DMS53 (cell line): ENCODE results near the gene LRRC49.
"Not testable (repeated sequence)": the region's sequence is repeated elsewhere in the genome, so short reads cannot be mapped to it uniquely, and the experiment has no call there.

Experiments
- DNase-seq: peaks from one replicate; lab custom pipeline; 2025; lab: John Stamatoyannopoulos, UW

LRRC49 gene

DNA sequence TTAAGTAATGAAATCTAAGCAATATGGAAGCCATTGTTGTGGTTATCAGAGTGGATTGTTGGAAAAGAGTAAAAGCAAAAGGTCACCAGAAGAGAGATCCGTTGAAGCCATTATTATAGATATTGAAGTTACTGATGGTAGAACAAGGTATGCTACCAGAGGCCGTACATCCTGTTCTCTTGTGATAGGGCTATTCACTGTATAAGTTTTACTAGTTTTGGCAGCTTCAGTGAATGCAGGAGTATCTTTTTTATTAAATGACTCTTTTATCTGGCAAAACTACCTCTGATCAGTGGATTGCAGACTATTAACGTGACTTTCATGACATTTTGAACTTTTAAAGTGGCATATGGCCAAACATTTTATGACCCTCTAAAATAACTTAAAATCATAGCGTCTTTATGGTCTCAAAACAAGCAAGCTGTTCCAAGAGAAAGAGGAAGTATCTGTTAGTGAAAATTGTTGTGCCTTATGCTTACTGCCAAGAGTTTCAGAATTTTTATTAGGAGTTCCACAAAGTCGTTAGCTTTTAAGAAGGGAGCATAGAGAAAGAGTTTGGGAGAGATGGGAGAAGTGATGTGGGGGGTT, 102.9 kb downstream of the LRRC49 start:
- DNase-seq = no peak

DNA sequence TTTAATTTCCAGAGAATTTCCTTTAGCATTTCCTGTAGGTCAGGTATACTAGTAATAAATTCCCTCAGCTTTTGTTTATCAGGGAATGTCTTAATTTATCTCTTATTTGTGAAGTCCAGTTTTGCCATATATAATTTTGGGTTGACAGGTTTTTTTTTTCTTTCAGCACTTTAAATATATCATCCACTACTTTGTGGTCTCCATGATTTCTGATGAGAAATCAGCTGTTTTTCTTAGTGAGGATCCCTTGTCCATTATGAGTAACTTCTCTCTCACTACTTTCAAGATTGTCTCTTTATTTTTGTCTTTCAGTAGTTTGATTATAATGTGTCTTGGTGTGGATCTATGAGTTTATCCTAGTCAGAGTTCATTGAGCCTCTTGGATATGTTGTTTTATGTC, 105.7 kb downstream of the LRRC49 start:
- DNase-seq = no peak

DNA sequence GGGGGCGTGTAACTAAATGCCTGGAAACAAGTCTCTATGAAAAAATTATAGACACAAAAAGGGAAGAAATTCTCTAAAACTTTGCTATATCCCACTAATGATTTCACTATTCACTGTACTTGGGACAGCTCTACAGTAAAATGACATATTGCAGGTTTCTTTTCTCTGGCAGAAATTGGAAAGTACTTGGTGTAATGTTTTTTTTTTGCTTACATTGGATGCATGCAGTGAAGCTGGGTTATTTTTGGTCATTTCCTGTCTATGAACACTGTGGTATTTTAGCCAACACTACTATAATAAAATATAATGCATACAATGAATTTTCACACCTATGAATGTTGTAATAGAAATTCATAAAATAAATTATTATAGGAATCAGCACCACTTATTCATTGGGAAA, 109.7 kb downstream of the LRRC49 start:
- no peak for DNase-seq

DNA sequence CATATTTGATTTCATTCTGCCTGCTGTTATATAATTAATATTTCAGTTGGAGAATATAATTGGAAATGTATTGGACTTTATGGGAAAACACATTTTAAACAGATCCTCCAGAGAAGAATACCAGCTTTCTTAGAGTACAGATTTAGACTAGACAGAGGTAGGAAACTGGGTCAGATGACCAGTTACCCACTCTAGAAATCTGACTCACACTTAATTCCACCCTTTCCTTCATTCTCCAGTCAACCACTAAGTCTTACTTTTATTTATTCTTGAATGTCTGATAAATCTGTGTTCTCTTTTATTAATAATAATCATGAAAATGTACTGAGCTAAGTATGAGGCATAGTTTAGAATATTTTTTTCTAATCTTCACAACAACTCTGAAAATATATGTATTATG, 110.7 kb downstream of the LRRC49 start:
- no peak for DNase-seq

DNA sequence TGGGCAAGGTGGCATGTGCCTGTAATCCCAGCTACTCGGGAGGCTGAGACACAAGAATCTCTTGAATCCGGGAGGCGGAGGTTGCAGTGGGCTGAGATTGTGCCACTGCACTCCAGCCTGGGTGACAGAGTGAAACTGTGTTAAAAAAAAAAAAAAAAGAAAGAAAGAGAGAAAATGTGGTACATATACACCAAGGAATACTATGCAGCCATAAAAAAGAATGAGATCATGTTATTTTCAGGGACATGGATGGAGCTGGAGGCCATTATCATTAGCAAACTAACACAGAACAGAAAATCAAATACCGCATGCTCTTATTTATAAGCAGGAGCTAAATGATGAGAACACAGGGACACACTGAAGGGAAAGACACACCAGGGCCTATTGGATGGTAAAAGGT, 111.9 kb downstream of the LRRC49 start:
- not testable (repeated sequence) for DNase-seq

GRCh38 chr15:71005895-71006294, 113.3 kb downstream of the LRRC49 start:
- DNase-seq = no peak

DNA sequence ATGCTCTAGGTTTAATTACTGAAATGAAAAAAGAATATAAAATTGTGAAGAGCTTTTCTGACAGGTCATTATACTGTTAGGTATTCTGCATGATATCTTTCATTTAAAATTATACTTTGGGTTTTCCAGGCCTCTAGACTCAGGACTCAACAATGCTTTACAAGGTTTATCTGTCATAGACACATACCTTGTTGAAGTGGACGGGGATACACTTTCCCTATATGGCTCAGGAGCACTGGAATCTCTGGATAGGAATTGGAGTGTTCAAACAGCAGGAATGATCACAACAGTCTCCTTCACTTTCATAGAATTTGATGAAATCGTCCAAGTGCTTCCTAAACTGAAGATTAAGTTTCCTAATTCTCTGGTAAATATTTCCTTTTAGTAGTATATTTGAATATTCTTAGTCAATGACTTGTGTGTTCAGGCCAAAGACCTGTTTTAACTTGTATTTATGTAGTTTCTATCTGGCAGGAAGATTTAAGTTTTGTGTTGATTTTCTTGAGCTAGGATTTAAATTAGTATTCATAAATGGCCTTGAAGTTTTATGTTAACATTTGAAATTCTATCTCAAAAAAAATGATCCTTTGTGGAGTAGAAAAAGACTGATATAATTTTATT, 115.7 kb downstream of the LRRC49 start:
- DNase-seq = no peak

DNA sequence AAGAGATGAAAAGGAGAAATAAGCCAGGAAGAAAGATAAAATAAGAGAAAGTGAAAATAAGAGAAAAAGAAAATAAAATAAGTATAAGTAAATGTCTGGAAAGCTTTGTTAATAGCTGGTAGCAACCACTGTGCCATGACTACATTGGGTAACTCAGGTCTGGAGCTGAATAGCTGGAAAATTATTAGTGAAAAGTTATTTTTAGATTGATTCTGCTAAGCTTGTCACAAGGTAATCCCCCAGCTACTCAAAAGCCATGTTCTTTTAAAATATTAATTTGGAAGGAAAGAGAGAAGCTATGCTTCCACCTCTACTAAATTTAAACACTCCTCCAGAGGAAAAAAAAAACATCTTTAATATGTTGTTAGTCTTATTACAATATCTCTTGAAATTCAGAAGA, 117.8 kb downstream of the LRRC49 start:
- DNase-seq = no peak

DNA sequence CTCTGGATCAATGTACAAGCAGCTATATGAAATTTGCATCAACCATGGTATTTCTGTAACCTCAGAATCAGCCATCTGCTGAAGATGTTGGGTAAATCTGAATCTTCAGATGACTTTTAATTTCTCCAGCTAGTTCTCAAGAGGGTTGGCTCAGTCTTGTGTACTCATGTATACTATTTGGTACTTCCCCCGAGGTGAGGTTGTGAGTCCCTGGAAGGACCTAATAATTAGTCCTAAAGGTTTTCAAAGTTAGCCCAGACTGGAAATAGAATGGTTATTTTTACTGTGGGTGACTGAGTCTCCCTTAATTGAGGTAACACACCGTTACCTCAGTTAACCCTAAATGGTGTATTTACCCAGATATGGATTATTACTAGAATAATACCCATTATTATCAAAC, 118.4 kb downstream of the LRRC49 start:
- DNase-seq = no peak

DNA sequence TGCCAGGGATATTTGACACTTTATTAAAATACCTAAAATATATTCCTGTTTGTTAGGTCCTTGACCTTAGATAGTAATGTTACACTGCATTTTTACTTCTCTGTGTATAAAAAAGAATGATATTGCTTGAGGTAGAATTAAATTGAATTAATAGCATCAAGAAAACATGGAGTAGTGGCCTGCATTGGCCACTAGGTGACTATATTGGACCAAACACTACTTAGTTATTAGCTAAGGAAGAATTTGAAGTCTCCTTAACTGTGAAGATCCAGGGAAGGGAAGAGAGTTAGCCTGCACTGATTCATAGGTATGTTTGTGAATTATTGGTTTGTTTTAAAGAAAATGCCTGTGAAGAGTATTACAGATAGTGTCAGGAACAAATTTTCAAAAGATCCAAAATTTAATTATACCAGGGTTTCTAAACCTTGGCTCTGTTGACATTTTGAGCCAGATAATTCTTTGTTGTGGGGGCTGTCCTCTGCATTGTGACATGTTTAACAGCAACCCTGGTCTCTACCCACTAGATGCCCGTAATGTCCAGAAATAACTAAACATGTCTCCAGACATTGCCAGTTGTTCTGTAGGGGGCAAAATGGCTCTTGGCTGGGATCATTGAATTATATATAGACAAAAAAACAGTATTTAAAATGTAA, 119.0 kb downstream of the LRRC49 start:
- peak; percentile 49 for DNase-seq

DNA sequence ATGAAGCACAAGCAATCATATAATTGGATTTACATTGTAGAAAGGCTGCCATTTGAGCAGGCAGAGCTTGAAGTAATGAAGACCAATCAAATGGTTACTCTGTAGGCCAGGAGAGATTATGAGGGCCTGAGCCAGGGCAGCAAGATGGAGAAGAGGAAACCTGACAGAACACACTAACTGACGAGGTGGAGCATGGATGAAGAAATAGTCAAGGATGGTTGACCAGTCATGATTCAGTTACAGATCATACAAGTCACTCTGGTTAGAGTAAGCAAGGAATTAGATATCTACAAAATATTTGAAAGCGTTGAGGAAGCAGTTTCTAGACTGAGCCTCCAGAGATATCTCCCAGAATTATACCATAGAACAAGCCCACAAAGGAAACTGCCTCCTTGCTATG, 120.8 kb downstream of the LRRC49 start:
- no peak for DNase-seq

DNA sequence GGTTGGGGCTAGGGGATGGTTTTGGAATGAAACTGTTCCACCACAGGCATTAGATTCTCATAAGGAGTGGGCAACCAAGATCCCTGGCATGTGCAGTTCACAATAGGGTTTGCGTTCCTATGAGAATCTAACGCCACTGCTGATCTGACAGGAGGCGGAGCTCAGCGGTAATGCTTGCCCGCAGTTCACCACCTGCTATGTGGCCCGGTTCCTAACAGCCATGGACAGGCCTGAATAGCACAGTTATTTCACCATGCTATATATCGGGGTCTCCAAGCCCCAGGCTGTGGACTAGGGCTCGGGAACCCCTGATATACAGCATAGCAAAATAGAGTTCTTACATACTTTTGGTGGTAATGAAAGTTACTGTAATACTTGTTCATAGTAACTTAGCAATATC, 122.7 kb downstream of the LRRC49 start:
- no peak for DNase-seq

DNA sequence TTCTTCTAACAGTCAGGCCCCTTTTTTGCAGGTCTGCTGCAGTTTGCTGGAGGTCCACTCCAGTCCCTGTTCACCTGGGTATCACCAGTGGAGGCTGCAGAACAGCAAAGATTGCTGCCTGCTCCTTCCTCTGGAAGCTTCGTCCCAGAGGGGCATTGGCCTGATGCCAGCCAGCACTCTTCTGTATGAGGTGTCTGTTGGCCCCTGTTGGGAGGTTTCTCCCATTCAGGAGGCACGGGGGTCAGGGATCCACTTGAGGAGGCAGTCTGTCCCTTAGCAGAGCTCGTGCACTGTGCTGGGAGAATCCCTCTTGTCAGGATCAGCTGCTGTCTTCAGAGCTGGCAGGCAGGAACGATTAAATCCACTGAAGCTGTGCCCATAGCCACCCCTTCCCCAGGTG, 138.6 kb downstream of the LRRC49 start:
- not testable (repeated sequence) for DNase-seq

GRCh38 chr15:71035478-71035877, 142.9 kb downstream of the LRRC49 start:
- not testable (repeated sequence) for DNase-seq

DNA sequence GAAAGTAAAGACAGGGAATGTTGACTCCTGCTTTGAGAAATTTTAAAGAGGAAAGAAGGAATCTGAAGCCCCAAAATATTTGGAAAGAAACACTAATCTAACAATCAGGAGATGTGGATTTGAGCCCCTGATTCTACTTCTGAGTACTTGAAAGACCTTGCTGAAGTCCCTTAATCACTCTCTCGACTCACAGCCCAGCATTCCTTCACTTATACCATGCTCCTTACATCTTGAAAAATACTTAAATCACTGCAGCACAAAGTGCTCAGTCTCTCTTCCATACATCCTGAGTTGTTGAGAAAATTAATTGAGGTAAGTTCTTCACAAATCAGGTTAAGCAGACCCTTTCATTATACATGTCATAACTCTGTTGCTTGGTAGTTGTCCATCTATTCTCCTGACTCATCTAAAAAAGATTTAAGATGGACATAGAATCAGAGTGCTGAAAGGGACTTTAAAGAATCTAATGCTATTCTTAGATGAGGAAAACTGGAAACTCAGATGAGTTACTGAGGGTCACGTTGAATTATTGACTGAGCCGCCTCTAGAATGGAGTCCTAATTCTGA, 149.8 kb downstream of the LRRC49 start:
- DNase-seq = no peak

DNA sequence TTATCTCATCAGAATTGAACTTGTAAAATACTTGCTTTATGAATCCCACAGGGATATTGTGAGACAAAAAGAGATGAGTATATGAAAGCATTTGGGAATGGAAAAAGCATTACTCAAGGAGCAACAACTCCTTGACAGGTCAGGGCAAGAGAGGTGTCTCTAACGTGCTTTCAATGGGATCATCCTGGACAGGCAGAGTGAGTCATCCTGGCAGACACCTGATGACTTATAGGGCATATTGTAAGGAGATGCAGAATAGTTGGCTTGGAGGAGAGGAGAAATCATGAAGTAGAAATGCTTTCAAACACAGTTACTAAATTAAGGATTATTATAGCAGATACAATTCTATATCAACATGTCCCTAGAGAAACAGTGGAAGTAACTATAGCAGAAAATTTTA, 150.7 kb downstream of the LRRC49 start:
- DNase-seq = peak; percentile 44

GRCh38 chr15:71044006-71044405, 151.4 kb downstream of the LRRC49 start:
- no peak for DNase-seq

DNA sequence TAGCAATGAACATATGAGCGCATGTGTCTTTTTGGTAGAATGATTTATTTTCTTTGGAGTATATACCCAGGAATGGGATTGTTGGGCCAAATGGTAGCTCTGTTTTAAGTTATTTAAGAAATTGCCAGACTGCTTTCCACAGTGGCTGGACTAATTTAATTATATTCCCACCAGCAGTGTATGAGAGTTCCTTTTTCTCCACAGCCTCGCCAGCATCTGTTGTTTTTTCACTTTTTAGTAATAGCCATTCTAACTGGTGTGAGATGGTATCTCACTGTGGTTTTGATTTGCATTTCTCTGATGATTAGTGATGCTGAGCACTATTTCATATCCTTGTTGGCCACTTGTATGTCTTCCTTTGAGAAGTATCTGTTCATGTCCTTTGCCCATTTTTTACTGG, 153.5 kb downstream of the LRRC49 start:
- not testable (repeated sequence) for DNase-seq

GRCh38 chr15:71048913-71049675, 156.5 kb downstream of the LRRC49 start:
- no peak for DNase-seq

- DNase-seq = no peak
Observed at GRCh38 chr15:71049706-71050422, 157.2 kb downstream of the LRRC49 start.

- DNase-seq = no peak
Observed at GRCh38 chr15:71050461-71050860, 157.8 kb downstream of the LRRC49 start.

- DNase-seq = no peak
Observed at GRCh38 chr15:71051539-71051938, 158.9 kb downstream of the LRRC49 start.
